BJ (cell line): ENCODE results near the gene HOXB8. TPM values are rescaled to one million over a fixed set of nuclear protein-coding genes. Genes with fewer than 3 reads are reported as not detected.

Source experiments
- CTCF ChIA-PET: fragments of 350-600 bp; formaldehyde crosslinking; extraction: SDS; loops from one replicate; lab custom pipeline; 2021; ENCODE audit warnings: antibody characterized with exemption, inconsistent platforms; lab: Yijun Ruan, JAX
- POLR2A ChIA-PET: fragments of 300-600 bp; sonication (Branson Sonifier 250); formaldehyde crosslinking; extraction: SDS; loops from one replicate; lab custom pipeline; 2021; ENCODE audit warnings: antibody characterized with exemption; lab: Charles Lee
- DNase-seq: peaks from one replicate; pipeline ENCODE4 v3.0.0-alpha.2; 2011; ENCODE audit warnings: low read depth
- H3K27me3 ChIP-seq: 2 replicates; pipeline ENCODE4 v1.6.0; 2011; ENCODE audit warnings: low read length; ENCODE audit not compliant: control insufficient read depth, insufficient read depth
- H3K36me3 ChIP-seq: 2 replicates; pipeline ENCODE4 v1.5.1; 2011; ENCODE audit warnings: low read length; ENCODE audit not compliant: control insufficient read depth, insufficient read depth
- H3K4me3 ChIP-seq: 2 replicates; pipeline ENCODE4 v1.5.1; 2011; ENCODE audit warnings: low read depth, mild to moderate bottlenecking, control low read depth, low read length
- CTCF ChIP-seq: IDR thresholded peaks from 2 replicates; pipeline ENCODE4 v1.5.1; 2011; ENCODE audit warnings: low read depth, mild to moderate bottlenecking, control low read depth, inconsistent platforms, low read length, moderate library complexity; ENCODE audit not compliant: insufficient read depth
- polyA plus RNA-seq: library from polyadenylated mRNA; depleted of rRNA; stranded (reverse); fragments of >200 nt; gene quantifications from 2 replicates; pipeline ENCODE4 v1.2.3, GENCODE V29; 2011

The HOXB8 gene
- polyA plus RNA-seq, 1 experiment, result not detected

GRCh38 chr17:48613862-48614694 is 1.0 kb downstream of the HOXB8 start:
- Histone ChIP-seq H3K36me3 (no peaks in the 10 kb centered on the region), H3K27me3 (peaks cover 77% of the 10 kb centered on the region), H3K4me3 (no peak overlapping the region)
- TF ChIP-seq CTCF, result no peak
- DNase-seq, result no peak
- POLR2A ChIA-PET, result no interaction called here
- CTCF ChIA-PET, result interaction anchor here (1.0 to 2.0 kb wide), 6 partner anchors 9 to 280 kb away, joined by 3 to 6 read pairs (median 4); no protein-coding TSS in a partner anchor

GRCh38 chr17:48612854-48613691 is 2.0 kb downstream of the HOXB8 start:
- 0 out of 2 replicates have a peak, but pooled peaks have one; percentile 21 for TF ChIP-seq CTCF
- H3K27me3 ChIP-seq, result peaks cover 80% of the 10 kb centered on the region
- DNase-seq, result no peak
- H3K36me3 ChIP-seq, result no peaks in the 10 kb centered on the region
- CTCF ChIA-PET, result interaction anchor here (0.6 to 1.6 kb wide), 9 partner anchors 9 to 462 kb away, joined by 3 to 6 read pairs (median 4); partner anchors contain the start of gene HOXB9
- H3K4me3 ChIP-seq, result no peak overlapping the region
- POLR2A ChIA-PET, result interaction anchor here (0.6 to 0.7 kb wide), 2 partner anchors 73 to 349 kb away, joined by 4 to 10 read pairs; no protein-coding TSS in a partner anchor

DNA sequence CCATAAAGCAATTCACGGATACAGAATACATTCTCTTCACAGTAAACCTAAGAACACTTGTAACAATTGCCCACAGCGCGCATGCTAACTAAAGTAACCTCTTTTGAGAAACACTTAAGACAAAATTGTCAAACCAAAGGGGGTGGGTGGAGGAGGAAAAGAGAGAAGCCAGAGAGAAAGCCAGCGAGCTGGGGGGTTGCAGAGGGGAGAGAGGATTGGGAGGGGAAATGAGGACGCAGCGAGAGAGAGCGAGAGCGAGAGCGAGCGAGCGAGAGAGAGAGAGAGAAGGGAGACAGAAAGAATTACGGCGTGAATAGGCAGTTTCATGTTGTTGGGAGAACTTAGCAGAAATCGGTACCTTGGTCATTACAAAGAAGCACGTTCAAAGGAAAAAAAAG is 2.6 kb downstream of the HOXB8 start:
- Histone ChIP-seq H3K27me3 (peaks cover 79% of the 10 kb centered on the region), H3K36me3 (no peaks in the 10 kb centered on the region), H3K4me3 (no peak overlapping the region)
- no peak for DNase-seq
- ChIA-PET CTCF (interaction anchor here (0.6 to 1.6 kb wide), 9 partner anchors 8 to 461 kb away, joined by 3 to 6 read pairs (median 4); partner anchors contain the start of gene HOXB9), POLR2A (interaction anchor here (0.7 kb wide), 1 partner anchor 72 kb away, joined by 4 read pairs; no protein-coding TSS in a partner anchor)
- TF ChIP-seq CTCF, result no peak

- DNase-seq, result no peak
- Histone ChIP-seq H3K27me3 (peaks cover 84% of the 10 kb centered on the region), H3K36me3 (no peaks in the 10 kb centered on the region), H3K4me3 (no peak overlapping the region)
- CTCF ChIA-PET, result no interaction called here
- POLR2A ChIA-PET, result no interaction called here
- no peak for TF ChIP-seq CTCF
These were observed 3.2 kb downstream of the HOXB8 start for GRCh38 chr17:48611681-48612455.
